Activated naive CD8-positive, alpha-beta T cell treated with anti-CD3 and anti-CD28 coated beads, Interleukin-2, amount 50 U/mL, for 16 hours (primary cell): Measurements from ENCODE around the gene PAAF1.
"Not testable (repeated sequence)": the region's sequence is repeated elsewhere in the genome, so short reads cannot be mapped to it uniquely, and the experiment has no call there.

Experiments
- DNase-seq: peaks from one replicate; pipeline ENCODE4 v3.0.0-alpha.2; 2020; ENCODE audit warnings: low read depth, low spot score

Gene PAAF1

GRCh38 chr11:73876424-73877310, at the start of gene PAAF1, which contains the start of gene COA4:
TSS of gene PAAF1 (plus strand) at chr11:73876999. CDS start at chr11:73877022, 23 bp downstream.
TSS of gene COA4 (minus strand) at chr11:73876846. CDS start at chr11:73873378, 3,468 bp downstream.
- peak; percentile 87 for DNase-seq

GRCh38 chr11:73830261-73830660, 46.5 kb upstream of the PAAF1 start:
- no peak for DNase-seq

GRCh38 chr11:73833067-73833466, 43.7 kb upstream of the PAAF1 start:
- no peak for DNase-seq

- no peak for DNase-seq
Measured at GRCh38 chr11:73838443-73839122, 38.2 kb upstream of the PAAF1 start.

- DNase-seq: no peak
Measured at GRCh38 chr11:73839123-73839457, 37.7 kb upstream of the PAAF1 start.

- DNase-seq: no peak
Measured at GRCh38 chr11:73851046-73851764, 25.6 kb upstream of the PAAF1 start.

- DNase-seq: no peak
Measured at GRCh38 chr11:73852049-73852448, 24.8 kb upstream of the PAAF1 start.

GRCh38 chr11:73854680-73855079, 22.1 kb upstream of the PAAF1 start:
- no peak for DNase-seq

GRCh38 chr11:73856031-73856567, 20.7 kb upstream of the PAAF1 start:
- DNase-seq: no peak

- no peak for DNase-seq
Measured at GRCh38 chr11:73859671-73860070, 17.1 kb upstream of the PAAF1 start.

GRCh38 chr11:73860202-73860601, 16.6 kb upstream of the PAAF1 start:
- DNase-seq: no peak

GRCh38 chr11:73862986-73863385, 13.8 kb upstream of the PAAF1 start:
- no peak for DNase-seq

- no peak for DNase-seq
Measured at GRCh38 chr11:73866095-73866579, 10.7 kb upstream of the PAAF1 start.

- no peak for DNase-seq
Measured at GRCh38 chr11:73866586-73866996, 10.2 kb upstream of the PAAF1 start.

- no peak for DNase-seq
Measured at GRCh38 chr11:73869332-73869949, 7.4 kb upstream of the PAAF1 start.

- DNase-seq: no peak
Measured at GRCh38 chr11:73870261-73870660, 6.5 kb upstream of the PAAF1 start.

- DNase-seq: no peak
Measured at GRCh38 chr11:73872749-73873357, 3.9 kb upstream of the PAAF1 start.

GRCh38 chr11:73875380-73875779, 1.4 kb upstream of the PAAF1 start:
- no peak for DNase-seq

GRCh38 chr11:73875840-73876239, 959 bp upstream of the PAAF1 start:
- no peak for DNase-seq

- no peak for DNase-seq
Measured at GRCh38 chr11:73878771-73879170, 2.0 kb downstream of the PAAF1 start.

GRCh38 chr11:73880449-73880848, 3.6 kb downstream of the PAAF1 start:
- DNase-seq: not testable (repeated sequence)
